B cell (primary cell): ENCODE results near the gene HES2. TPM values are rescaled to one million over a fixed set of nuclear protein-coding genes. Genes with fewer than 3 reads are reported as not detected.

ENCODE experiments used
- ATAC-seq: fragments of 200-7000 bp; cut with Tn5 transposase; one replicate; pipeline ENCODE4 v1.10.0; 2021; ENCODE audit warnings: low read depth, mild to moderate bottlenecking, moderate number of reproducible peaks, moderate library complexity
- CTCF ChIA-PET: fragments of 350-600 bp; sonication (Branson Sonifier 250); formaldehyde crosslinking; loops from one replicate; lab custom pipeline; 2021; ENCODE audit warnings: antibody characterized with exemption, inconsistent platforms; lab: Charles Lee
- POLR2A ChIA-PET: fragments of 350-600 bp; sonication (Branson Sonifier 250); formaldehyde crosslinking; loops from one replicate; lab custom pipeline; 2021; ENCODE audit warnings: antibody characterized with exemption; lab: Charles Lee
- DNase-seq: peaks from one replicate; pipeline ENCODE4 v3.0.0; 2013
- H2AFZ ChIP-seq: 2 replicates; pipeline ENCODE4 v1.6.1; 2012; ENCODE audit warnings: mild to moderate bottlenecking, low read depth, low read length; ENCODE audit not compliant: insufficient read depth, poor library complexity, severe bottlenecking
- H3K27ac ChIP-seq, 2 donors: 1 replicate in 1 of 2; 2 replicates in 1 of 2; pipeline ENCODE4 v1.5.1; 2012 to 2013; ENCODE audit warnings: low read length in 2 of 2, mild to moderate bottlenecking in 2 of 2, moderate library complexity in 1 of 2
- H3K27me3 ChIP-seq, 4 experiments: fragments of 200-600 bp in 1 of 4; sonication (generic) in 1 of 4; replicated peaks in 1 of 4; 1 replicate in 2 of 4; 2 replicates in 2 of 4; pipeline versions ENCODE4 v1.6.1 to v1.7.0; 2013 to 2016; ENCODE audit warnings: low read length in 3 of 4, mild to moderate bottlenecking in 2 of 4, mixed read lengths in 1 of 4, moderate library complexity in 1 of 4; ENCODE audit not compliant: insufficient read depth in 4 of 4, control insufficient read depth in 3 of 4; ENCODE audit errors: control extremely low read depth in 1 of 4
- H3K36me3 ChIP-seq, 2 experiments: replicated peaks in 1 of 2; 1 replicate in 1 of 2; 2 replicates in 1 of 2; pipeline versions ENCODE4 v1.6.1 to v1.7.1; 2013; ENCODE audit warnings: low read length in 1 of 2; ENCODE audit not compliant: insufficient read depth in 2 of 2, control insufficient read depth in 1 of 2; ENCODE audit errors: control extremely low read depth in 1 of 2, extremely low read depth in 1 of 2
- H3K4me1 ChIP-seq, 2 donors: fragments of 200-600 bp in 1 of 2; sonication (generic) in 1 of 2; 1 replicate in 1 of 2; 2 replicates in 1 of 2; pipeline versions ENCODE4 v1.5.1 to v1.6.1; 2013 to 2017; ENCODE audit warnings: low read length in 2 of 2; ENCODE audit not compliant: control insufficient read depth in 2 of 2, insufficient read depth in 2 of 2
- H3K4me2 ChIP-seq: replicated peaks from 2 replicates; pipeline ENCODE3; 2012; ENCODE audit warnings: mild to moderate bottlenecking, low read depth, low read length; ENCODE audit not compliant: poor library complexity, severe bottlenecking
- H3K4me3 ChIP-seq, 5 experiments: fragments of 200-600 bp in 1 of 5; sonication (generic) in 1 of 5; 1 replicate in 3 of 5; 2 replicates in 2 of 5; pipeline versions ENCODE4 v1.5.1 to v1.7.0; 2011 to 2016; ENCODE audit warnings: low read length in 4 of 5, mild to moderate bottlenecking in 4 of 5, low read depth in 2 of 5, control low read depth in 1 of 5, moderate library complexity in 1 of 5; ENCODE audit not compliant: insufficient read depth in 1 of 5; ENCODE audit errors: control extremely low read depth in 1 of 5, extremely low read depth in 1 of 5
- H3K79me2 ChIP-seq: fragments of 200-600 bp; sonication (generic); one replicate; pipeline ENCODE4 v1.6.0; 2016; ENCODE audit warnings: low read length; ENCODE audit not compliant: control insufficient read depth, insufficient read depth
- H3K9ac ChIP-seq: fragments of 200-600 bp; sonication (generic); 2 replicates; pipeline ENCODE4 v1.6.1; 2017; ENCODE audit warnings: mild to moderate bottlenecking, low read length, moderate library complexity
- H3K9me3 ChIP-seq, 3 donors: one replicate each; pipeline versions ENCODE4 v1.6.1 to v1.7.1; 2013; ENCODE audit warnings: low read length in 2 of 3; ENCODE audit not compliant: control insufficient read depth in 2 of 3, insufficient read depth in 1 of 3; ENCODE audit errors: control extremely low read depth in 1 of 3
- H4K20me1 ChIP-seq: 2 replicates; pipeline ENCODE4 v1.6.0; 2012; ENCODE audit warnings: mild to moderate bottlenecking, low read length; ENCODE audit not compliant: insufficient read depth, control insufficient read depth, poor library complexity, severe bottlenecking
- H3K27ac Mint-ChIP-seq: one replicate; pipeline ENCODE4 v1.8.0; 2021; ENCODE audit warnings: mixed read lengths
- H3K27me3 Mint-ChIP-seq: one replicate; pipeline ENCODE4 v1.8.0; 2021; ENCODE audit warnings: mixed read lengths
- H3K4me1 Mint-ChIP-seq: one replicate; pipeline ENCODE4 v1.8.0; 2021; ENCODE audit warnings: mixed read lengths
- H3K4me3 Mint-ChIP-seq: one replicate; pipeline ENCODE4 v1.8.0; 2021; ENCODE audit warnings: mixed read lengths
- H3K9me3 Mint-ChIP-seq: one replicate; pipeline ENCODE4 v1.8.0; 2022; ENCODE audit warnings: mixed read lengths; ENCODE audit not compliant: insufficient read depth
- EZH2 ChIP-seq: IDR thresholded peaks from 2 replicates; pipeline ENCODE4 v1.6.1; 2012; ENCODE audit warnings: borderline replicate concordance, low read depth, mild to moderate bottlenecking, moderate library complexity, low read length; ENCODE audit not compliant: insufficient read depth, poor library complexity, severe bottlenecking
- WGBS: methylation state at CpG from one replicate; pipeline ENCODE4 v1.1.5; 2013; ENCODE audit warnings: missing lambda C conversion rate; ENCODE audit not compliant: insufficient coverage; 5-methylcytosine and 5-hydroxymethylcytosine counted together
- intact Hi-C: fragments of 100-400 bp; cut with micrococcal nuclease; formaldehyde crosslinking; loops from one replicate; pipeline ENCODE4 v1.10.0; 2022
- polyA plus RNA-seq: library from polyadenylated mRNA; depleted of rRNA; stranded (reverse); fragments of >200 nt; gene quantifications from 2 replicates; pipeline ENCODE4 v1.2.3, GENCODE V29; 2012
- total RNA-seq, 2 donors: library from RNA; stranded (reverse); fragments of 120-200 nt in 1 of 2; gene quantifications; 1 replicate in 1 of 2; 2 replicates in 1 of 2; pipeline versions ENCODE4 v1.2.3 to v1.2.4, GENCODE V29; 2013 to 2022
- TF ChIP-seq, protein P1 (sequence below): fragments of 200-600 bp; IDR thresholded peaks from one replicate; pipeline ENCODE4 v1.8.0; 2022; ENCODE audit warnings: antibody characterized with exemption, mild to moderate bottlenecking

HES2 gene
- total and polyA plus RNA-seq, 2 donors (not counting 1 experiment from before 2014, with no cell fraction given): not detected

GRCh38 chr1:6459850-6460265 lies 40.1 kb upstream of the HES2 start:
- H2AFZ ChIP-seq: peak overlapping the region; percentile 54
- peak overlapping the region; percentile 37 for H3K9ac ChIP-seq
- H3K4me1 Mint-ChIP-seq: peaks cover 23% of the 10 kb centered on the region
- peak overlapping the region in 1 of 5 experiments; percentile 32 for H3K4me3 ChIP-seq
- DNase-seq: no peak
- no peaks in the 10 kb centered on the region for H4K20me1 ChIP-seq
- ChIA-PET CTCF (interaction anchor here (0.9 to 1.0 kb wide), 2 partner anchors 12 to 17 kb away, joined by 3 read pairs; no protein-coding TSS in a partner anchor), POLR2A (no interaction called here)
- no peak overlapping the region for H3K27ac ChIP-seq
- peaks cover 0 to 46% (median 19%) of the 10 kb centered on the region in 4 experiments for H3K27me3 ChIP-seq
- intact Hi-C loops: no loop called here
- H3K4me1 ChIP-seq: peaks cover 16 to 17% of the 10 kb centered on the region in 2 donors
- H3K9me3 ChIP-seq: no peaks in the 10 kb centered on the region
- no peaks in the 10 kb centered on the region for H3K36me3 ChIP-seq
- peaks cover 44% of the 10 kb centered on the region for H3K27me3 Mint-ChIP-seq
- ATAC-seq: no peak
- H3K9me3 Mint-ChIP-seq: no peaks in the 10 kb centered on the region
- H3K4me2 ChIP-seq: peak overlapping the region; percentile 72
- no peaks in the 10 kb centered on the region for H3K79me2 ChIP-seq
- peak overlapping the region; percentile 71 for H3K4me3 Mint-ChIP-seq
- TF ChIP-seq, protein P1, sequence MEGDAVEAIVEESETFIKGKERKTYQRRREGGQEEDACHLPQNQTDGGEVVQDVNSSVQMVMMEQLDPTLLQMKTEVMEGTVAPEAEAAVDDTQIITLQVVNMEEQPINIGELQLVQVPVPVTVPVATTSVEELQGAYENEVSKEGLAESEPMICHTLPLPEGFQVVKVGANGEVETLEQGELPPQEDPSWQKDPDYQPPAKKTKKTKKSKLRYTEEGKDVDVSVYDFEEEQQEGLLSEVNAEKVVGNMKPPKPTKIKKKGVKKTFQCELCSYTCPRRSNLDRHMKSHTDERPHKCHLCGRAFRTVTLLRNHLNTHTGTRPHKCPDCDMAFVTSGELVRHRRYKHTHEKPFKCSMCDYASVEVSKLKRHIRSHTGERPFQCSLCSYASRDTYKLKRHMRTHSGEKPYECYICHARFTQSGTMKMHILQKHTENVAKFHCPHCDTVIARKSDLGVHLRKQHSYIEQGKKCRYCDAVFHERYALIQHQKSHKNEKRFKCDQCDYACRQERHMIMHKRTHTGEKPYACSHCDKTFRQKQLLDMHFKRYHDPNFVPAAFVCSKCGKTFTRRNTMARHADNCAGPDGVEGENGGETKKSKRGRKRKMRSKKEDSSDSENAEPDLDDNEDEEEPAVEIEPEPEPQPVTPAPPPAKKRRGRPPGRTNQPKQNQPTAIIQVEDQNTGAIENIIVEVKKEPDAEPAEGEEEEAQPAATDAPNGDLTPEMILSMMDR: no peak
- TF ChIP-seq EZH2: no peak
- 6% methylated on average over 18 of the region's 18 CpGs for WGBS
- H3K27ac Mint-ChIP-seq: no peak overlapping the region

GRCh38 chr1:6456800-6457466 lies 37.2 kb upstream of the HES2 start:
- Histone ChIP-seq H3K27ac (no peak overlapping the region), H3K4me3 (no peak overlapping the region), H4K20me1 (no peaks in the 10 kb centered on the region), H3K4me1 (peaks cover 16 to 17% of the 10 kb centered on the region in 2 donors), H3K79me2 (no peaks in the 10 kb centered on the region), H3K9me3 (no peaks in the 10 kb centered on the region), H3K9ac (no peak overlapping the region), H3K36me3 (no peaks in the 10 kb centered on the region), H3K4me2 (no peak overlapping the region), H3K27me3 (peaks cover 0 to 37% (median 11%) of the 10 kb centered on the region in 4 experiments), H2AFZ (no peak overlapping the region)
- DNase-seq (no peak), ATAC-seq (no peak)
- H3K4me3 Mint-ChIP-seq: no peak overlapping the region
- WGBS: 91% methylated on average over 10 of the region's 11 CpGs
- ChIA-PET POLR2A (no interaction called here), CTCF (no interaction called here)
- intact Hi-C loops: no loop called here
- H3K27me3 Mint-ChIP-seq: peaks cover 35% of the 10 kb centered on the region
- H3K27ac Mint-ChIP-seq: no peak overlapping the region
- no peaks in the 10 kb centered on the region for H3K9me3 Mint-ChIP-seq
- TF ChIP-seq, protein P1: no peak
- TF ChIP-seq EZH2: no peak
- peaks cover 18% of the 10 kb centered on the region for H3K4me1 Mint-ChIP-seq
